PFSK-1 (cell line): ENCODE results near the gene RAPSN.

Source experiments
- FOXP2 ChIP-seq: optimal IDR thresholded peaks from 2 replicates; pipeline ENCODE3; 2011; ENCODE audit warnings: borderline replicate concordance, control low read depth, inconsistent platforms; ENCODE audit not compliant: insufficient read depth; ENCODE audit errors: extremely low read length, extremely low read depth
- POLR2AphosphoS5 ChIP-seq: IDR thresholded peaks from 2 replicates; pipeline ENCODE4 v1.6.1; 2012; ENCODE audit warnings: low read depth, mild to moderate bottlenecking, control low read depth, low read length, moderate library complexity
- REST ChIP-seq, 2 experiments: IDR thresholded peaks; 2 replicates each; pipeline versions ENCODE4 v1.6.1 to v1.8.0; 2011 to 2012; ENCODE audit warnings: low read depth in 2 of 2, low read length in 2 of 2, control low read depth in 1 of 2, inconsistent platforms in 1 of 2, mild to moderate bottlenecking in 1 of 2, moderate library complexity in 1 of 2; ENCODE audit not compliant: insufficient read depth in 1 of 2
- SIN3A ChIP-seq: IDR thresholded peaks from 2 replicates; pipeline ENCODE4 v1.6.1; 2012; ENCODE audit warnings: mild to moderate bottlenecking, low read length, moderate library complexity, borderline replicate concordance; ENCODE audit not compliant: insufficient read depth
- TAF1 ChIP-seq: IDR thresholded peaks from 2 replicates; pipeline ENCODE4 v1.6.1; 2012; ENCODE audit warnings: low read length, control low read depth, borderline replicate concordance; ENCODE audit not compliant: insufficient read depth

The RAPSN gene

DNA sequence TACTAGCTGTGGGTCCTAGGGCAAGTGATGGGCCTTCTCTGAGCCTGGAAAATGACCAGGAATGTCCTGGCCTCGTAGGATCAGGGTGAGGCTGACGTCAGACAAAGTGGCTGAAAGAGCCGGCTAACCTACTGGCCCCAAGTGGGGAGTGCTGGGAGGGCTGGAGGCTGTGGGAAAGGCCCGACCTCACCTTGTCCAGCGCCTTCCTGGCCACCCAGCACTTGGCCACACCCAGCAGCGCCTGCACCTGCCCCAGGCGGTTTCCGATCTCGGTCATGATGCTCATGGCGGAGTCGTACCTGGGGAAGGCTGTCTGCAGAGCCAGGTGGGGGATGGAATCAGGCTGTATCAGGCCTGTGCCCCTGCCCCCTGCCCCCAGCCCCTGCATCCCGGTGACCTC, 7.5 kb downstream of the RAPSN start:
- TF ChIP-seq REST (IDR thresholded peaks at IDR 0.05; ENCODE audit: insufficient read depth in 1 of 2, low read depth in 2 of 2, low read length in 2 of 2) (no peak), POLR2AphosphoS5 (no peak), TAF1 (no peak), FOXP2 (no peak), SIN3A (no peak)

DNA sequence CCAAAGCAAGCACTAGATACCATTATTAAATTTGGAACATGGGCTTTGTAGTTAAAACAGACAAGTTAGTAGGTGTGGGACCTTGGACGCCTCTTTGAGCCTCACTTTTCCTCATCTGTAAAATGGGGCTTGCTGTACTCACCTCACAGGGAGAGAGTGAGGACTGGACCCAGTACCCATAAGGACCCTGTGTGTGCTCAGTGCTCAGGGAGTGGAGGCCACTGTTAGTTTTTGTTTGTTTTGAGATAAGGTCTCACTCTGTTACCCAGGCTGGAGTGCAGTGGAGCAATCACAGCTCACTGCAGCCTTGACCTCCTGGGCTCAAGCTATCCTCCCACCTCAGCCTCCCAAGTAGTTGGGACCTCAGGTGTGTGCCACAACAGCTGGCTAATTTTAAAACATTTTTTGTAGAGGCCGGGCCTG, 8.9 kb downstream of the RAPSN start:
- TF ChIP-seq FOXP2 (no peak), POLR2AphosphoS5 (no peak)

DNA sequence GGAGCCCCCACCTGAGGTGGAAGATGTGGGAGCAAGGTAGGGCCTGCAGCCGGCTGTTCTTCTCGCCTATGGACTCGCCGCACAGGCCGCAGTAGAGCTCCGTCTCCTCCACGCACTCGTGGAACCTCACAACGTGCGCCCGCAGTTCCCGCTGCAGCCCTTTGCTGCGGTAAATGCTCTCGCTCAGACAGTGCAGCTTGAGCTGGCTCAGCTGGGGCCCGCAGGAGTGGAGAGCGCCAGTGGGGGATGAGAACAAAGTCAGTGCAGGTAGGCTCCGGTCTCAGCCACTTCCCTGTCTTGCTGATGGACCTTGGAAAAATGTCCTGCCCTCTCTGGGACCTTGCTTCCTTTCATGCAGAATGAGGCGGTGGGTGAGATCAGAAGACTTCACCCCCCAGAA, 10.2 kb downstream of the RAPSN start:
- no peak for TF ChIP-seq POLR2AphosphoS5
- no peak for TF ChIP-seq TAF1
- TF ChIP-seq REST (IDR thresholded peaks at IDR 0.05; ENCODE audit: insufficient read depth in 1 of 2, low read depth in 2 of 2, low read length in 2 of 2), result no peak
- TF ChIP-seq SIN3A, result no peak
- no peak for TF ChIP-seq FOXP2

- TF ChIP-seq POLR2AphosphoS5 (no peak), FOXP2 (no peak), REST (IDR thresholded peaks at IDR 0.05; ENCODE audit: insufficient read depth in 1 of 2, low read depth in 2 of 2, low read length in 2 of 2) (no peak), TAF1 (no peak), SIN3A (no peak)
Measured at GRCh38 chr11:47437746-47438418, 11.1 kb downstream of the RAPSN start.

DNA sequence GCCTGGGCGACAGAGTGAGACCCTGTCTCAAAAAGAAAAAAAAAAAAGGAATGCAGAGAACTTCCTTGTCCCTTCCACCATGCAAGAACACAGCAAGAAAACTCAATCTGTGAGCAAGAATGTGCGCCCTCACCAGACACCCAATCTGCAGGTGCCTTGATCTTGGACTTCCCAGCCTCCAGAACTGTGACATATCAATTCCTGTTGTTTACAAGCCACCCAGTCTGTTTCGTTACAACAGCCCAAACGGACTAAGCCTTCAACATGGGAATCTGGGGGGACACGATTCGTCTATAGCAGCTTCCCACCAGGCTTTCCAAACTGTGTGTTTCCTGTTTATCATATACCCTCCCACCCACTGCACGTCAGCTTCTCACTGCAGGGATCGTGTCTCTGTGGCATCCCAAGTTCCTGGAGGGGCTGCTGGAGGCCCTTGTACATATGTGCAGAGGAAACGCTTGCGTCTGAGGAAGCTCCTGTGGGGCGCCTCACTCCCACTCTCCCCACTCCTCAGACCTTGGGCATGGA, 11.7 kb downstream of the RAPSN start:
- TF ChIP-seq SIN3A, result no peak
- TF ChIP-seq REST (IDR thresholded peaks at IDR 0.05; ENCODE audit: insufficient read depth in 1 of 2, low read depth in 2 of 2, low read length in 2 of 2), result no peak
- no peak for TF ChIP-seq POLR2AphosphoS5
- no peak for TF ChIP-seq TAF1
- no peak for TF ChIP-seq FOXP2
